Astrocyte of the spinal cord (primary cell): ENCODE measurements around the gene CLIP2.
A peak's percentile ranks its signal among the peaks of the same experiment; 100 is the strongest.

Source experiments
- DNase-seq: peaks from one replicate; pipeline ENCODE4 v3.0.0; 2011; ENCODE audit warnings: low read depth, low spot score
- H3K4me3 ChIP-seq: 2 replicates; pipeline ENCODE4 v1.5.1; 2011; ENCODE audit warnings: low read depth, mild to moderate bottlenecking, low read length, moderate library complexity
- in situ Hi-C: cut with HindIII; loops from 2 replicates; pipeline ENCODE4 v1.10.0; 2017; ENCODE audit warnings: low sequenced_read_pairs
- TF ChIP-seq, protein P1 (sequence below): IDR thresholded peaks from 2 replicates; pipeline ENCODE4 v1.5.1; 2012; ENCODE audit warnings: low read depth, mild to moderate bottlenecking, low read length, inconsistent platforms

CLIP2 gene

DNA sequence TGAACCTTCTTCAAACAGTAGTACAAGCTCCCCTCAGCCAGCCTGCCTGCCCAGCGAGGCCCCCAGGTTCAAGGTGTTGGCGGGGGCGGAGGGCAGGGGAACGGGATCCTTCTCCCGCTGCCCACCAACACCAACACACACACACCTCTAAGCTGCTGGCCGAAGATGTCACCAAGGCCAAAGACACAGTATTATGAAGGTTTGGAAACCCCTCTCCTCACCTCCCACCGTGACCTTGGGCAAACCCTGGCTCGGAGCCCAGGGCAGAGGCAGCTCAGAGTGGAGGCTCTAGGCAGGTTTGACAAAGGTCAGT, 115.1 kb downstream of the CLIP2 start:
- in situ Hi-C loops: no loop called here

DNA sequence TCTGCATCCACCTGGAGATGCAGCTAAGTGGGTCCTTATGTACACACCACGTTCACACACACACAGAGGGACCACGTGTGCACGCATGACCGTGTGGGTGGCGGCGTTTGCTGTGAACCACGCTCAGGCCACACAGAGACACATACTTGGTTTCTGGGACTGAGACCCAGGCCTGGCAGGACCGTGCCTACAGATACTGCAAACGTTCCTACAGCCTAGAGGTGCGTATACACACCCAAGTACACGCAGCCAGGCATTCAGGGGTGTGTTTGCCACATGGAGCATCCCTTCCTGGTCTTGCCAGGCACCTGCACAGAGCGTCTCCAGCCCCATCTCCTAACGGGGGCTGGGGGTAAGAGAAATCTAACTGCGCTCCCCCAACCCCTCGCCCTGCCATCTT, 115.5 kb downstream of the CLIP2 start:
- no peak for DNase-seq
- no peak overlapping the region for H3K4me3 ChIP-seq
- TF ChIP-seq, protein P1, sequence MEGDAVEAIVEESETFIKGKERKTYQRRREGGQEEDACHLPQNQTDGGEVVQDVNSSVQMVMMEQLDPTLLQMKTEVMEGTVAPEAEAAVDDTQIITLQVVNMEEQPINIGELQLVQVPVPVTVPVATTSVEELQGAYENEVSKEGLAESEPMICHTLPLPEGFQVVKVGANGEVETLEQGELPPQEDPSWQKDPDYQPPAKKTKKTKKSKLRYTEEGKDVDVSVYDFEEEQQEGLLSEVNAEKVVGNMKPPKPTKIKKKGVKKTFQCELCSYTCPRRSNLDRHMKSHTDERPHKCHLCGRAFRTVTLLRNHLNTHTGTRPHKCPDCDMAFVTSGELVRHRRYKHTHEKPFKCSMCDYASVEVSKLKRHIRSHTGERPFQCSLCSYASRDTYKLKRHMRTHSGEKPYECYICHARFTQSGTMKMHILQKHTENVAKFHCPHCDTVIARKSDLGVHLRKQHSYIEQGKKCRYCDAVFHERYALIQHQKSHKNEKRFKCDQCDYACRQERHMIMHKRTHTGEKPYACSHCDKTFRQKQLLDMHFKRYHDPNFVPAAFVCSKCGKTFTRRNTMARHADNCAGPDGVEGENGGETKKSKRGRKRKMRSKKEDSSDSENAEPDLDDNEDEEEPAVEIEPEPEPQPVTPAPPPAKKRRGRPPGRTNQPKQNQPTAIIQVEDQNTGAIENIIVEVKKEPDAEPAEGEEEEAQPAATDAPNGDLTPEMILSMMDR: no peak
- in situ Hi-C loops: no loop called here

More for the DNA sequence above, 115.1 kb downstream of the CLIP2 start:
- no peak for DNase-seq
- TF ChIP-seq, protein P1: no peak
- H3K4me3 ChIP-seq: no peak overlapping the region

DNA sequence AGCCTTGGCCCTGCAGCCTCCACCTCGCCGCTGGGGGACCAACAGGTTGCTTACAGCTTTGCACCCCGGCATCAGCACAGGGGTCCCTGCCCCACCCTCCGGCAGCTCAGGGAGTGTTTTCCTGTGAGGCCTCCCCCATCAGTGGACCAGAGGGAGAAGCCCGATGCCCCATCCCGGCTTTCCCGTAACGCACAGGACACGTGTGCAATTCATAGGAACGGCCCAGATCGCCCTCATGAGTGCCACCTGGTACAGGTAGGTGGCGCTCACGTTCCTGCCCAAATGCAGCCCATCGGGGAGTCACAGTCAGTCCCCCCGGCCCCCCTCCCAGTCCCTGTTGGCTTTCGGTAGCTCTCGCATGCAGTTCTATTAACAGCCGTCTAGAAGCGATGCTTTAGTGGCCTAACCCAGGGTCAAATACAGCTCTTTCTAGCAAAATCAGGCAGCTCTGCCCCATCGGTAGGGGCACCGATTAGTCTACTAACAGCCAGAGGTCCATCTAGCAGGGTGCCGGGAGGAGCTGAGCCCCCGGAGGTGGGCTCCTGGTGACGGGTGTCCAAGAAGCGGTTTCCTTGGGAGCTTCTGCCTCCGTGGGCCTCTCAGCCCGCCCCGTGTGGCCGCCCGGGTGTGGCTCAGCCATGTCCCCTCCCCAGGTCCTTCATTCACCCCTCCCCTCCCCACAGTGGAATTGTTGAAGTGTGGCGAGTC, 116.1 kb downstream of the CLIP2 start:
- no peak for DNase-seq
- no peak overlapping the region for H3K4me3 ChIP-seq

DNA sequence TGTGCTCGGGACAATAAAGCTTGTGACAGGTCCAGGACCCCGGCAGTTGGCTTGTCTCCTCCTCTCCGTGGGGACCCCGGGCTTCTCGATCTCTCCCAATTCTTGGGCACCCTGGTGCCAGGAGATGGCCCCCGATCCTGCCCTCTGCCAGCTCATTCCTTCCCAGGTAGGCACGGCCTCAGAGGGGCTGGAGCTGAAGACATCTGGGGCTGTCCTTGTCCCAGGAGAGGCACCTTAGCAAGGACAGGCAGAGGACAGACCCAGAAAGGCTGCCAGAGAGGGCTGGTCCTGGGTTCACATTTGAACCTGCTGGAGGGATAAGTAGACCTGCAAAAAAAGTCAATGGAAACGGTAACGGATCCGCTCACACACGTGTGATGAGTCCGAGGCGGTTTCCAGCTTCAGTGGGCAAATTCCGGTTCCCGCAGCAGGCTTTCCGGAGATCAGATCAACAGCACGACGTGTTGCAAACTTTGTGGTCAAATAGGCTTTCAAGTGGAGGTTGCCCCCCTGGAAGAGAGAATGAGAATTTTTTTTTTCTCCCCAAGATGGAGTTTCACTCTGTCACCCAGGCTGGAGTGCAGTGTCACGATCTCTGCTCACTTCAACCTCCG, 116.8 kb downstream of the CLIP2 start:
- in situ Hi-C loops: no loop called here
- no peak overlapping the region for H3K4me3 ChIP-seq
- TF ChIP-seq, protein P1: no peak
- DNase-seq: no peak

More for the DNA sequence above, 116.1 kb downstream of the CLIP2 start:
- in situ Hi-C loops: no loop called here
- TF ChIP-seq, protein P1: peak; percentile 62

DNA sequence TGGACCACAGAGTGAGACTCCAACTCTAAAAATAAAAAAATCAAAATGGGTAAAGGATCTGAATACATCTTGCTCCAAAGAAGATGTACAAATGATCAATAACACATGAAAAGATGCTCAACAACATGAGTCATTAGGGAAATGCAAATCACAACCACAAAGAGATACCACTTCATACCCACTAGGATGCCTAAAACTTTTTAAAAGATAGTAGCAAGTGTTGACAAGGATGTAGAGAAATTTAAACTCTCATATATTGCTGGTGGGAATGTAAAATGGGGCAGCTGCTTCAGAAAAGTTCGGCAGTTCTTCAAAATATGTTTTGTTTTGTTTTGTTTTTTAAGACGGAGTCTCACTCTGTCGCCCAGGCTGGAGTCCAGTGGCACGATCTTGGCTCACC, 118.8 kb downstream of the CLIP2 start:
- TF ChIP-seq, protein P1: no peak
- in situ Hi-C loops: no loop called here
- no peak for DNase-seq
- no peak overlapping the region for H3K4me3 ChIP-seq

DNA sequence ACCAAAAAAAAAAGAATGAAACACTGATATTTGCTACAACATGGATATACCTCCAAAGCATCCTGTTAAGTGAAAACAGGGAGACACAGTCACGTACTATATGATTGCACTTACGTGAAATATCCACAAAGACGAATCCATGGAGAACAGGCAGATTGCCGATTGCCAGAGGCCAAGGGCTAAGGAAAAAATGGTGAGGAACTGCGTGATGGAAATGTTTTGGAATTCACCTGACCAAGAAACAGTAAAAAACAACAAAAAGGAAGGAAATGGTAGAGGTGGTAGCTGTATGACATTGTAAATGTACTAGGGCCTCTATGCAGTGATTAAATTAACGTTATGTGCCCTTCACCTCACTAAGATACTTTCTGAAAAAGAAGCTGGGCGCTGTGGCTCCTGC, 120.4 kb downstream of the CLIP2 start:
- in situ Hi-C loops: no loop called here
- DNase-seq: no peak
- TF ChIP-seq, protein P1: no peak
- H3K4me3 ChIP-seq: no peak overlapping the region
